Measurements from ENCODE around the gene PTPRN2.
A peak's percentile ranks its signal among the peaks of the same experiment; 100 is the strongest.
"Not testable (repeated sequence)": the region's sequence is repeated elsewhere in the genome, so short reads cannot be mapped to it uniquely, and the experiment has no call there.

Gene PTPRN2

GRCh38 chr7:157904866-157905570 is 682.6 kb downstream of the PTPRN2 start:
- DNase-seq: no peak
- peaks cover 4% of the 10 kb centered on the region for H3K27me3 Mint-ChIP-seq
- no peaks in the 10 kb centered on the region for H3K36me3 Mint-ChIP-seq (ENCODE audit: low read depth)
- H3K9me3 Mint-ChIP-seq: no peaks in the 10 kb centered on the region
- no peaks in the 10 kb centered on the region for H3K4me1 Mint-ChIP-seq (ENCODE audit: low read depth)
- no peak overlapping the region for H3K4me3 Mint-ChIP-seq
- no peak overlapping the region for H3K27ac Mint-ChIP-seq

- peaks cover 4% of the 10 kb centered on the region for H3K27me3 Mint-ChIP-seq
- no peak overlapping the region for H3K27ac Mint-ChIP-seq
- no peaks in the 10 kb centered on the region for H3K4me1 Mint-ChIP-seq (ENCODE audit: low read depth)
- H3K4me3 Mint-ChIP-seq: no peak overlapping the region
- no peaks in the 10 kb centered on the region for H3K9me3 Mint-ChIP-seq
- no peaks in the 10 kb centered on the region for H3K36me3 Mint-ChIP-seq (ENCODE audit: low read depth)
- DNase-seq: no peak
Measured at GRCh38 chr7:157904211-157904865, 683.3 kb downstream of the PTPRN2 start.

- Mint-ChIP-seq H3K4me3 (no peak overlapping the region), H3K36me3 (ENCODE audit: low read depth) (no peaks in the 10 kb centered on the region), H3K9me3 (no peaks in the 10 kb centered on the region), H3K27ac (no peak overlapping the region), H3K4me1 (ENCODE audit: low read depth) (no peaks in the 10 kb centered on the region), H3K27me3 (peaks cover 4% of the 10 kb centered on the region)
- no peak for DNase-seq
Measured at GRCh38 chr7:157903710-157904109, 683.9 kb downstream of the PTPRN2 start.

GRCh38 chr7:157903296-157903695 is 684.3 kb downstream of the PTPRN2 start:
- no peaks in the 10 kb centered on the region for H3K9me3 Mint-ChIP-seq
- no peak overlapping the region for H3K27ac Mint-ChIP-seq
- no peaks in the 10 kb centered on the region for H3K36me3 Mint-ChIP-seq (ENCODE audit: low read depth)
- H3K4me1 Mint-ChIP-seq (ENCODE audit: low read depth): no peaks in the 10 kb centered on the region
- no peak for DNase-seq
- H3K4me3 Mint-ChIP-seq: no peak overlapping the region
- H3K27me3 Mint-ChIP-seq: peaks cover 4% of the 10 kb centered on the region

DNA sequence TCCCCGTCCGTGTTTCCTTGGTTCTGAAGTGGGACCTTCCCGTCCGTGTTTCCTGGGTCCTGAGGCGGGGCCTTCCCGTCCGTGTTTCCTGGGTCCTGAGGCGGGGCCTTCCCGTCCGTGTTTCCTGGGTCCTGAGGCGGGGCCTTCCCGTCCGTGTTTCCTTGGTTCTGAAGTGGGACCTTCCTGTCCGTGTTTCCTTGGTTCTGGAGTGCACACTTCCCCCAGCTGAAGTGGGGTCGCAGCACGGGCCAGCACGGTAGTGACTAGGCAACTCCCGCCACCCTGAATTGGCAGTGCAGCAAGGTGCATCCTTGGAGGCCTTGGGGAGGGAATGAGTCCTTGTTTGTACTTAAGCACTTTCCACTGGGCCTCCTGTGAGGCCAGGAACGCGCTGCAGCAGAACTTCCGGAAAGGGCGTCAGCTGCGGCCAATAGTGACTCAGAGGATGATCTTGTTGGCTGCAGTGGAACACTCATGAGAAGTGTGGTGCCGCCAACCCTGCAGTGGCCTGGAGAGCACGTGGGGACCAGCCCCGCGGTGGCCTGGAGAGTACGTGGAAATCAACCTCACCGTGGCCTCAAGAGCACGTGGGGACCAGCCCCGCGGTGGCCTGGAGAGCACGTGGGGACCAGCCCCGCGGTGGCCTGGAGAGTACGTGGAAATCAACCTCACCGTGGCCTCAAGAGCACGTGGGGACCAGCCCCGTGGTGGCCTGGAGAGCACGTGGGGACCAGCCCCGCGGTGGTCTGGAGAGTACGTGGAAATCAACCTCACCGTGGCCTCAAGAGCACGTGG is 685.6 kb downstream of the PTPRN2 start:
- not testable (repeated sequence) for H3K27ac Mint-ChIP-seq; H3K4me1 Mint-ChIP-seq (ENCODE audit: low read depth); DNase-seq; H3K36me3 Mint-ChIP-seq (ENCODE audit: low read depth); H3K4me3 Mint-ChIP-seq; H3K9me3 Mint-ChIP-seq; H3K27me3 Mint-ChIP-seq

DNA sequence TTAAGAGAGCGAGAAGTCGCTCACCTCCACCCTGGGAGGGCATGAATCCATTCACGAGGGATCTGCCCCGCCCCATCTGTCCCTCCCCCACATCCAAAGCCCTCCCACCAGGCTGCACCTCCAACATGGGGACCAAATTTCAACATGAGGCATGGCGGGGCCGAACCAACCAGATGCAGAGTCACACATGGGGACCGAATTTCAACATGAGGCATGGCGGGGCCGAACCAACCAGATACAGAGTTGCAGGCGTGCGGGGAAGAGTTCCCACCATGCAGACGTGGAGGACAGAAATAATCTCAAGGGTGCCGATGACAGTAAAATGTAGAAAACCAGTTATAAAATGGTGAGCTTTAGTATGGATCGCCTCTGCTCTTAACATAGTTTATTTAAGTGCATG is 686.5 kb downstream of the PTPRN2 start:
- no peak overlapping the region for H3K4me3 Mint-ChIP-seq
- H3K4me1 Mint-ChIP-seq (ENCODE audit: low read depth): no peaks in the 10 kb centered on the region
- H3K36me3 Mint-ChIP-seq (ENCODE audit: low read depth): no peaks in the 10 kb centered on the region
- no peaks in the 10 kb centered on the region for H3K9me3 Mint-ChIP-seq
- no peak overlapping the region for H3K27ac Mint-ChIP-seq
- H3K27me3 Mint-ChIP-seq: peaks cover 4% of the 10 kb centered on the region
- peak; percentile 13 for DNase-seq

DNA sequence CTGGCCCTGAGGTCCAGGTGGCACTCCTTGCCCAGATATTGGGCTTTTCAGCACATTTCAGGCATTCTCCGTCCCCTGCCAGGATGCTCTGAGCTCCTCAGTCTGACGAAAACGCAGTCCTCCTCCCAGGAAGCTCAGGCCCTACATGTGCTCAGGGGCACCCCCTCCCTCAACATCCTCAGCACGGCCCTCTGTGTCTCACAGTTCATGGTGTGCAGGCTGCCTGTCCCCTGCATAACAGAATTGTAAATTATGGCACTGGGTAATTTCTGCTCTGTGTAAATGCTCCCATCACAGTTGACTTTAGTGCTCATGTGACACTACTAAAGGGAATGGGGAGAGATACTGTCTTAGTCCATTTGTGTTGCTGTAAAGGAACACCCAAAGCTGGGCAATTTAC is 687.1 kb downstream of the PTPRN2 start:
- H3K27ac Mint-ChIP-seq: no peak overlapping the region
- no peak for DNase-seq
- H3K36me3 Mint-ChIP-seq (ENCODE audit: low read depth): no peaks in the 10 kb centered on the region
- H3K27me3 Mint-ChIP-seq: peaks cover 4% of the 10 kb centered on the region
- no peaks in the 10 kb centered on the region for H3K4me1 Mint-ChIP-seq (ENCODE audit: low read depth)
- no peak overlapping the region for H3K4me3 Mint-ChIP-seq
- no peaks in the 10 kb centered on the region for H3K9me3 Mint-ChIP-seq

- no peaks in the 10 kb centered on the region for H3K9me3 Mint-ChIP-seq
- H3K27ac Mint-ChIP-seq: no peak overlapping the region
- no peak overlapping the region for H3K4me3 Mint-ChIP-seq
- no peaks in the 10 kb centered on the region for H3K36me3 Mint-ChIP-seq (ENCODE audit: low read depth)
- no peak for DNase-seq
- H3K4me1 Mint-ChIP-seq (ENCODE audit: low read depth): no peaks in the 10 kb centered on the region
- H3K27me3 Mint-ChIP-seq: peaks cover 2% of the 10 kb centered on the region
Measured at GRCh38 chr7:157900011-157900410, 687.6 kb downstream of the PTPRN2 start.

DNA sequence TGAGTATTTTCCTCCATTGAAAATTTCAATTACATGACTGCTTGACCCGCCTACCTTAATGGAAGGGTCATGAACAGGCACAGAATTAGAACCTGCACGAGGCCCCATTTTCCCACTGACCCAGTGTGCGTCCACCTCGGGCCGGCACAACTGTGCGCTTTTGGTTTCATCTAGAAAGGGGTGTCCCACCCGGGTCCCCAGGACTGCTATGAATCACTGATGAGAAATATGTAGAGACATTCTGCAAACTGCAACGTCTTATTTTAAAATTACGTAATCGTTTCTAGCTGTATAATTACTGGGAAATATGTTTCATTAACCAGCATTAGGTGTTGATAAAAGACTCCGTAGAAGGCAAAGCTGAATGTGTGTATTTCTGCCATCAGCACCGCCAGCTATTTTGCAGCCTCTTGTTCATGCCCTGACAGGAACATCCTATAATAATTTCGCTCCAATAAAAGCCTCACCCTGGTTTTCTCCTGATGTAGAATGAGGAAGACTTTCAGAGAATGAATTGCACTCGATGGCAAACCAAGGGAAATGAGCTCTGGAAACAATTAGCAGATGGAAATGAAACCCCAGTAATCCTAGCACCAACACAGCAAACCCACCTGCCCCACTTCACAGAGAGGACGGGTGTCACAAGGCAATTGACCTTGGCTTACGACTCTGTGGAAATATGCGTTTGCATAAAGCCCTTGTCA is 688.7 kb downstream of the PTPRN2 start:
- no peak for DNase-seq
- Mint-ChIP-seq H3K27me3 (no peaks in the 10 kb centered on the region), H3K9me3 (no peaks in the 10 kb centered on the region), H3K4me3 (no peak overlapping the region), H3K27ac (no peak overlapping the region), H3K36me3 (ENCODE audit: low read depth) (no peaks in the 10 kb centered on the region), H3K4me1 (ENCODE audit: low read depth) (no peaks in the 10 kb centered on the region)

DNA sequence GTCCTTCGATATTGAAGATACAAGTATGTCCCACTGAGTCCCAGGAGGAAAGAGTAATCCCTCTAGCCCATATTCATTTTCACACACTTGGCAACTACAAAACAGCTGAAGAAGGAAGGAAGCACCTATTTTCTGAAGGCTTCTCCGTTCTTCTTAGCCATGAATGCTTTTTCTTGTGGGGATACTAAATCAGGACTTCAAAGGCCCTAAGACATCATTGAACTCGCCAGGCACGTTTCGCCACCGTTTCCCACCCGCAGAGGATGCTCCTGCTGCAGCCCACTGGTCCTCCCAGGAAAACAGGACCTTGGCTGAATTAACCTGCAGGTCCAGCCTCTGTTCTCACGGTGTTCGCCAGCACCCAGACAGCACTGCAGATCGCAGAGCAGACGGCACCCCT is 689.4 kb downstream of the PTPRN2 start:
- no peaks in the 10 kb centered on the region for H3K27me3 Mint-ChIP-seq
- no peak overlapping the region for H3K27ac Mint-ChIP-seq
- no peaks in the 10 kb centered on the region for H3K36me3 Mint-ChIP-seq (ENCODE audit: low read depth)
- H3K9me3 Mint-ChIP-seq: no peaks in the 10 kb centered on the region
- H3K4me1 Mint-ChIP-seq (ENCODE audit: low read depth): no peaks in the 10 kb centered on the region
- H3K4me3 Mint-ChIP-seq: no peak overlapping the region
- DNase-seq: no peak

- Mint-ChIP-seq H3K27me3 (no peaks in the 10 kb centered on the region), H3K27ac (no peak overlapping the region), H3K9me3 (no peaks in the 10 kb centered on the region), H3K36me3 (ENCODE audit: low read depth) (no peaks in the 10 kb centered on the region), H3K4me3 (no peak overlapping the region), H3K4me1 (ENCODE audit: low read depth) (no peaks in the 10 kb centered on the region)
- DNase-seq: peak; percentile 15
Measured at GRCh38 chr7:157897681-157898080, 689.9 kb downstream of the PTPRN2 start.

DNA sequence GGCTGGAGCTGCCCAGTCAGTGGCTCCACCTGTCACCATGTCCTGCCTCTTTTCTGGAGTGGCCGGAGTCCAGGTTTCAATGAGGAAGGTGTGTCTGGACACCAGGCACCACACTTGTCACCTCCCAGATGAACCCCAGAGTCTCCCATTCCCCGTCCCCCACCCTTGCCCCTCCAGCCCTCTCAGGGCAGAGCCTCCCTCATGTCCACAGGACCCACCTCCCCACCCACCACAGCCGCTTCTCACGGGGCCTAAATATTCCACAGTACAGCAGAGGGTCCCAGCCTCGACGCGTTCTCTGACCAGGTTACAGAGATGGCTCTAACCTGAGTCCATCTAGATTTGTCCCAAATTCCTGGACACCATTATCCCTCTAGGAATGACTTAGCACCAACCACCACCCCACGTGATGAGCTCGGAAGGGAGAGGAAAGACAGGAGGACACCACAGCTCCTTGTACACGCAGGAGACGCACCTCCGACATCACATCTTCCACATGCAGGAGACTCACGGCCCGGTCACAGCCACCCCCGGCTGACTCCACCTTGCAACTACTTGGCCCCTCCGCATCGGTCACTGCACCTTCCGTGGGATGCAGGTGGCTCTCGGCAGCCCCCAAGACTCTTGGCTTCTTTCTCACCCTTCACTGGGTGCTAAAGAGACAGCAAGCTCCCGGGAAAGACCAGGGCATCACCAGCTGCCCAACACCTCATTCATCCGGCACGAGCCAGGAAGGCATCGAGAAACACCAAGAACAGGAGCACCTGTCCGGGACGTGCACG is 690.7 kb downstream of the PTPRN2 start:
- Mint-ChIP-seq H3K9me3 (no peaks in the 10 kb centered on the region), H3K27me3 (no peaks in the 10 kb centered on the region), H3K36me3 (ENCODE audit: low read depth) (no peaks in the 10 kb centered on the region), H3K4me1 (ENCODE audit: low read depth) (no peaks in the 10 kb centered on the region), H3K4me3 (no peak overlapping the region), H3K27ac (no peak overlapping the region)
- DNase-seq: no peak

DNA sequence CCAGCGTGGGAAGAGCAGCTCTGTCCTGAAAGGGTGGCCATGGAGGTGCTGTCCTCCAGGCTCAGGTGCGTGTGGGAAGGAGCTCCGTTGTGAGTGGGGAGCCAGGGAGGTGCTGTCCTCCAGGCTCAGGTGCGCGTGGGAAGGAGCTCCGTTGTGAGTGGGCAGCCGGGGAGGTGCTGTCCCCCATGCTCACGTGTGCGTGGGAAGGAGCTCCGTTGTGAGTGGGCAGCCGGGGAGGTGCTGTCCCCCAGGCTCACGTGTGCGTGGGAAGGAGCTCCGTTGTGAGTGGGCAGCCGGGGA is 691.3 kb downstream of the PTPRN2 start:
- H3K27me3 Mint-ChIP-seq; H3K4me1 Mint-ChIP-seq (ENCODE audit: low read depth); H3K4me3 Mint-ChIP-seq; H3K27ac Mint-ChIP-seq; H3K36me3 Mint-ChIP-seq (ENCODE audit: low read depth); DNase-seq; H3K9me3 Mint-ChIP-seq: not testable (repeated sequence)

Data from activated T-cell treated with anti-CD3 and anti-CD28 coated beads, Interleukin-2, amount 50 U/mL, for 24 hours (primary cell).